ENCODE data around the gene CD7. TPM values are rescaled to one million over a fixed set of nuclear protein-coding genes. Genes with fewer than 3 reads are reported as not detected.
A peak's percentile ranks its signal among the peaks of the same experiment; 100 is the strongest.

CD7 gene
- total and polyA plus RNA-seq, 9 of the 15 experiments (the other 6 are each of a cell fraction or from before 2014, with no cell fraction given): 0.21 to 0.35 TPM; not detected in 7

- no peak for TF ChIP-seq HDAC8 (tag; IDR thresholded peaks at IDR 0.05)
- peak; percentile 19; the same call in 1 of the 2 replicates for TF ChIP-seq NFIX (CRISPR knock-in tag; IDR thresholded peaks at IDR 0.05; ENCODE audit: low read depth)
- TF ChIP-seq HCFC1 (IDR thresholded peaks at IDR 0.05; ENCODE audit: low read depth, low read length): no peak
- TF ChIP-seq, protein P1, sequence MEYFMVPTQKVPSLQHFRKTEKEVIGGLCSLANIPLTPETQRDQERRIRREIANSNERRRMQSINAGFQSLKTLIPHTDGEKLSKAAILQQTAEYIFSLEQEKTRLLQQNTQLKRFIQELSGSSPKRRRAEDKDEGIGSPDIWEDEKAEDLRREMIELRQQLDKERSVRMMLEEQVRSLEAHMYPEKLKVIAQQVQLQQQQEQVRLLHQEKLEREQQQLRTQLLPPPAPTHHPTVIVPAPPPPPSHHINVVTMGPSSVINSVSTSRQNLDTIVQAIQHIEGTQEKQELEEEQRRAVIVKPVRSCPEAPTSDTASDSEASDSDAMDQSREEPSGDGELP (CRISPR knock-in tag; IDR thresholded peaks at IDR 0.05; ENCODE audit: borderline replicate concordance): peak; percentile 92
- TF ChIP-seq CBFA2T3 (IDR thresholded peaks at IDR 0.05): peak; percentile 59
- no peak for TF ChIP-seq POLR2AphosphoS2 (IDR thresholded peaks at IDR 0.05; ENCODE audit: low read length)
- no peak for TF ChIP-seq TAL1 (IDR thresholded peaks at IDR 0.05)
These were observed 13.2 kb upstream of the CD7 start (continued) for GRCh38 chr17:82330322-82331239.

- CTCF ChIA-PET (ENCODE audit: low intra/inter-chr PET ratio): no interaction called here
- FAIRE-seq: no peak
- intact Hi-C loops (cut with micrococcal nuclease): no loop called here
- TF ChIP-seq RAD21 (CRISPR knock-in tag; conservative IDR thresholded peaks at IDR 0.05 in 1 of 2, IDR thresholded peaks at IDR 0.05 in 1 of 2) (no peak), TCF3 (CRISPR knock-in tag; IDR thresholded peaks at IDR 0.05) (no peak), HMGN3 (IDR thresholded peaks at IDR 0.05; ENCODE audit: borderline replicate concordance, extremely low read depth, insufficient read length, low read depth, low read length) (no peak), HINFP (tag; conservative IDR thresholded peaks at IDR 0.05; ENCODE audit: low read depth) (no peak)
- TF ChIP-seq, protein P2, sequence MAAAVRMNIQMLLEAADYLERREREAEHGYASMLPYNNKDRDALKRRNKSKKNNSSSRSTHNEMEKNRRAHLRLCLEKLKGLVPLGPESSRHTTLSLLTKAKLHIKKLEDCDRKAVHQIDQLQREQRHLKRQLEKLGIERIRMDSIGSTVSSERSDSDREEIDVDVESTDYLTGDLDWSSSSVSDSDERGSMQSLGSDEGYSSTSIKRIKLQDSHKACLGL (CRISPR knock-in tag; IDR thresholded peaks at IDR 0.05; ENCODE audit: borderline replicate concordance, poor library complexity, severe bottlenecking): no peak
These were observed 12.4 kb upstream of the CD7 start for GRCh38 chr17:82329683-82330321.

More at GRCh38 chr17:82329683-82330321, 12.4 kb upstream of the CD7 start:
- no peak for DNase-seq (ENCODE audit: extremely low read depth in 1 of 4, low spot score in 3 of 4)
- Histone ChIP-seq H3K4me2 (ENCODE audit: insufficient read depth, low read length) (no peak overlapping the region), H2AFZ (ENCODE audit: low read depth, low read length) (no peak overlapping the region), H3K79me2 (ENCODE audit: control insufficient read depth, insufficient read depth, low read length) (peaks cover 11% of the 10 kb centered on the region; the same call in 2 of the 3 replicates), H3K27ac (ENCODE audit: extremely low read depth, low read depth, low read length) (no peak overlapping the region), H4K20me1 (replicated peaks; ENCODE audit: control insufficient read depth, insufficient read depth, low read length) (no peaks in the 10 kb centered on the region), H3K9me1 (ENCODE audit: control insufficient read depth, insufficient read depth, low read length) (no peaks in the 10 kb centered on the region), H3K4me3 (no peak overlapping the region), H3K4me1 (replicated peaks in 1 of 2; ENCODE audit: control insufficient read depth in 2 of 2, insufficient read depth in 2 of 2, low read length in 2 of 2) (peaks cover 35 to 97% of the 10 kb centered on the region in 2 experiments), H3K27me3 (ENCODE audit: control insufficient read depth in 2 of 2, insufficient read depth in 2 of 2, low read length in 2 of 2) (no peaks in the 10 kb centered on the region), H3K9me3 (replicated peaks; ENCODE audit: control insufficient read depth, insufficient read depth, low read depth, low read length) (no peaks in the 10 kb centered on the region), H3K9ac (ENCODE audit: insufficient read depth in 1 of 2, low read depth in 2 of 2, low read length in 2 of 2) (peak overlapping the region in 1 of 2 experiments; percentile 85; a peak in 1 of 4 replicates), H3K36me3 (ENCODE audit: control insufficient read depth, insufficient read depth, low read length) (no peaks in the 10 kb centered on the region)
- WGBS (ENCODE audit: insufficient coverage, low coverage, missing lambda C conversion rate): 68% methylated on average over 16 of the region's 19 CpGs
- no TSS peak for BruUV-seq (replicated peaks)
- in situ Hi-C loops (cut with MboI): no loop called here
- ATAC-seq: no peak
- POLR2A ChIA-PET: interaction anchor here (0.6 kb wide), 1 partner anchor 84 kb away, joined by 3 read pairs; no protein-coding TSS in a partner anchor

Data from K562 (cell line).